Activated CD8-positive, alpha-beta memory T cell treated with anti-CD3 and anti-CD28 coated beads for 1 hour (primary cell): ENCODE data around the gene SUPT20HL1.
"Not testable (repeated sequence)": the region's sequence is repeated elsewhere in the genome, so short reads cannot be mapped to it uniquely, and the experiment has no call there.

ENCODE experiments used
- DNase-seq, 2 donors: peaks; one replicate each; pipeline ENCODE4 v3.0.0-alpha.2; 2020; ENCODE audit warnings: low read depth in 1 of 2; ENCODE audit errors: extremely low read depth in 1 of 2

The SUPT20HL1 gene

DNA sequence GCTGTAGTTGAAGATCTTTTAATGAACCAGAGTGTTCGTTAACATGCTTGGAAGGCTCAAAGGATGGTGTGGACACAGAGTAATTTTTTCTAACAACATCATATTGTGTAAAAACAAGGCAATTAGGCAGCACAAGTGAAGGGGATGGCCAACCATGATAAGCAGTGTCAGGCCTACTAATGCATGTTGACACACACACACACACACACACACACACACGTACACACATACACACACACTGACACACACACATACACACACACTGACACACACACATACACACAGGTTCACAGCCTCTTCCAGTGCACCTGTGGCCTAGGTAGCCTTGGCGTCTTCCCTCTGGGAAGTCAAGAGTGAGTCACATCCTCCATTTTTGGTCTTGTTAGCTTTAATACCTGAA lies at the start of gene SUPT20HL1:
SUPT20HL1 (plus strand) TSS at position 368 of the 400 bp plus-strand sequence. CDS start 2,122 bp downstream, outside the sequence.
- DNase-seq = no peak

DNA sequence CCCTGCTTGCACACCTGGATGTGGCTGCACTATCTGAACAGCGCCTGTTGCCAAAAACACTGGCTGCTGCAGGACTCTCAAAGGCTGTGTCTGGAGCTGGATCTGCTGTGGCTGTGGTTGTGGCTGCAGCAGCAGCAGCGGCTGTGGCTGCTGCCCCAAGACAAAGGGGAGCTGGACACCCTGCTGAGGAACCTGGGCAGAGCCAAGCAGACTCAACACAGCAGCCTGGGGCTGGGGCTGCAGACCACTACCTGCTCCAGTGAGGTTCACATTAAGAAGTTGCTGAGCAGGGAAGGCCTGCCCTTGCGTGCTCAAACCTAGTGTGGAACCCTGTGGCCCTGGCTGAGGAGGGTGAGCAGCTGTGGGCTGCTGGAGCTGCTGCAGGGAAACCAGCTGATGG lies 49.5 kb upstream of the SUPT20HL1 start:
- not testable (repeated sequence) for DNase-seq

DNA sequence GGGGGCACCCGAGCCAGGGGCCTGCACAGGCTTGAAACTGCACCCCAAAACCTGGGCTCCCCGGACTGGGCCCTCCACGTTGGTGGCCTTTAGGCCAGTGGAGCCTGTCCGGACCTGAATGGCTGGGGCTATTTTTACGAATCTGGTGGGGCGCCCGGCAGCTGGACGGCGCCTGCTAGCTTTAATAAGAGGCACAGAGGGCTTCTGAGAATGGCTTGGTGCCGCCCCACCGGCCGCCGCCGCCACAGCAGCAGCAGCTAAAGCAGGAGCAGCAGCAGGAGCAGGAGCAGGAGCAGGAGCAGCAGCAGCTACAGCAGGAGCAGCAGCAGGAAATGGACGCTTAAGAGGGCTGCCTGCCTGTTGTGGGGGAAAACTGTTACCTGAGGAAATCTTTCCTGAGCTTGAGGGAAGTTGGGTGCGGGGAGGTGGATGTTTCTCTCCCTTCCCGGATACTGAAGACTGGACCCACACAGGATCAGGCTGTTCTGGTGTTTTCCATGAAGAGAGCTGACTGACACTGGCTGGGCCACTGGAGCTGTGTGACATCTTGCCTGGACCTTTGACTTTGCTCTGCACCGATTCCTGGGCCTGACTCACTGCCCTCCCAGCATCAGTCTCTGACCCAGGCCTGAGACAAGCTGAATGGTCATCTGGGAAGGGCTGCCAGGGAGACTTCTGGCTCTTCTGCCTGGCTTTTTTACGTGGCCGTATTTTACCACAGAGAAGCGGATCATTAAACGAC lies 48.8 kb upstream of the SUPT20HL1 start:
- DNase-seq = not testable (repeated sequence)

DNA sequence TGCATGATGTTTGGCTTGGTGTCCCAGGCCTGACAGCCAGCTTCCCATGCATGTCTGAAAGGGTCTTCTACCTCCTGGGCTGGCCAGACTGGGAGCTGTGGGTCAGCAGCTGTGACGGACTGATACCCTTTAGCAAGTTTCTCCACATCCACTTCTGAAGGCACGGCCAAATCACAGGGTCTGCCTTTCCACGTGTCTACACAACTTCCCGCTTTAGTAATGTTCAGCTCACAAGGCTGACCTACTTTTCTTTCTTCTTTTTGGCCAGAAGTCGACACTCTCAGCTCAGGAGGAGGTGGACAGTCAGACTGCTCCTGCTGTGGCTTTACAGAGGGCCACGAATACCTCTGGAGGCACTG lies 48.2 kb upstream of the SUPT20HL1 start:
- not testable (repeated sequence) for DNase-seq

DNA sequence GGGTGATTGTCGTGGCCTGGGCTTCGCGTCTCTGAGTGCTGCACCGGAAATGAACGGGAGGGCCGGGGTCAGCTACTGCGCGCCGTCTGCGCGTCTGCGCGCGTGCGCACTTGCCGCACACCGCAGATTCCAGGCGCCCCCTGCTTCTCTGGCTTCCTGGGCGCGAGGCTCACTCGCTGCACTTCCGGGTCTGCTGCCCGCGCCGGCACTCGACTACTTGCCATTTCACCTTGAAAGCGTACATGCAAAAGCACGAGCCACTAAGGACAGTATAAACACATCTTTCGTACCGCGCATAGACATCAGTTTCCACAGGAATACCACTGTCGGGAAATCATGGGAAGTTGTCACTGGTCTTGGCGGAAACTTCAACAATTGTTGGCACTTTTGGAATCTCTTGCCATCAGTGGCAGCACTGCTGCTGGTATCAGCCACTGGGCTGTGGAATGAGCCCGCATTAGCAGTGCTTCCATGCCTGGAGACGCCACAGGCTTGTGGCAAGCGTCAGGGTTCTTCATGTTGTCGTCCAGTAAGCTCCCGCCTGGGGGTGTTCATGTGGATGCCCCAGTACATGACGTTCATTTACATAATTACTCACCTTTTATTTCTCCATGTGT lies 46.3 kb upstream of the SUPT20HL1 start, which contains the start of gene SUPT20HL2:
SUPT20HL2 (minus strand) TSS at position 51 of the 617 bp plus-strand sequence. CDS start 754 bp downstream, outside the sequence.
- DNase-seq = no peak

DNA sequence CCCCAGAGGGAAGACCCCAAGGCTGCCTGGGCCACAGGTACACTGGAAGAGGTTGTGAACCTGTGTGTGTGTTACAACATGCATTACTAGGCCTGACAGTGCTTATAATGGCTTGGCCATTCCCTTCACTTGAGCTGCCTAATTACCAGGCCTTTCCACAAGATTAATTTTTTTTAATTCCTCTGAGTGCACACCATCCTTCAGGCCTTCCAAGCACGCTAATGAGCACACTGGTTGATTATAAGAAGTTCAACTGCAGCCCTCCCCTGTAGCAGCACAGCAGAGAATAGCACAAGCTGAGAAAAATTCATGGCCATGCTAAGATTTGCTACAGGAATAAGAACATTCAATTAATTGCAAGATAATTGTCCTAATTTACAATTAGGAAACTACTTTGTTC lies 44.3 kb upstream of the SUPT20HL1 start:
- DNase-seq = no peak

DNA sequence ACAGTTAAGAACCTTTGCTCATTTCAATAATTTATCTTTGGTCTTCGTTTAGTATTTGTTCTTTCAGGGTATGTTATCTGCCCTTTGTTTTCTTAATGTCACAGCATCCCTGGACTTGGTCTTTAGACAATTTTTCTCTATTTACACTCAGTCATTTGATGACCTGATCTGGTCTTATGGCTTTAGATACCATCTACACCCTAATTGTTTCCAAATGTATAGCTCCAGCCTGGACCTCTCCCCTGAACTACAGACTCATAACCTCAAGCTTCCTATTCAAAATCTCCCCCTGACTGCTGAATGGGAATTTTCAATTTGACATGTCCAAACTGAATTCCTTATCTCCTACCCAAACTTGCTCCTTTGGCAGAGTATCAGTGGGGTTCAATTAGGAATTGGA lies 42.9 kb upstream of the SUPT20HL1 start:
- no peak for DNase-seq

DNA sequence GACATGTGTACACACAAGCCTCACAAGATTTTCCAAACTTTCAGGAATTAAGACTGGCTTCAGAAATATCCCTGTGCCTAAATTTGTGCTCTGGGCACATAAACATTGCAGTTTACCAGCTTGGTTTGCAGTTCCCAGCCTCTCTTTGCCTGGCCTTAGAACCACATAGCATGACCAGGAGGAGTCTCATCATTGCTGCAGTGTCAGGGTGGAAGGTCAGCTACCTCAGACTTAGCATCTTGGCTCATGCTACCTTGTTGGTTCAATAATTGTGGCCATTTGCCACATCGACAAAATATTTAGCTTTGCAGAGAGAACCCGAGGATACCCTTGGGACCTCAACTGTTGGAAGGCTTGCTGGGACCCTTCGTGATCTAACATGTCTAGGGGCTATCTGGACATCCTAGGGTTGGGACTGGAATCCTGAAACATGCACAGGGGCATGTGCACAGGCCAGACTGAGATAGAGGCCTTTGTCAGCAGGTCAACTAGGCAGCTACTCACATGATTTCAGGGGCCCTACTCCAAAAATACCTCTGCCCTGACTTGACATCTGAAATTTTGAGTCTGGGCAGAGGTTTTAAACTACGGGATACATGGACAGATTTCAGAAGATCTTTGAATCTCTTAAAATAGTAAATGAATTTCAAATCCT lies 38.6 kb upstream of the SUPT20HL1 start:
- no peak for DNase-seq

DNA sequence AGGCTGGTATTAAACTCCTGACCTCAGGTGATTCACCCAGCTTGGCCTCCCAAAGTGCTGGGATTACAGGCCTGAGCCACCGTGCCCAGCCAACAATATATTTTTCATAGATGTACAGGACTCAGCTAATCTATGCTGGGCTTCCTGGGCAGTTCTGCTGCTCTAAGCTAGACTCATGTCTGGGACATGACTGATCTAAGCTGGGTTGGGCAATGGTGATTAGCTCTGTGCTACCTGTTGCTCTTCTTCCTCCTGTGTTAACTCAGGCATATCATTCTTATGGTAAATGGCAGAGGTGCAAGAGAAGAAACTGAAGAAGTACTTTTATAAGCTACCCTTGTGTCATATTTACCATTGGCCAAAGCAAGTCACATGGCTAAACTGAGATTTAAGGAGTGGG lies 35.2 kb upstream of the SUPT20HL1 start:
- DNase-seq = no peak

DNA sequence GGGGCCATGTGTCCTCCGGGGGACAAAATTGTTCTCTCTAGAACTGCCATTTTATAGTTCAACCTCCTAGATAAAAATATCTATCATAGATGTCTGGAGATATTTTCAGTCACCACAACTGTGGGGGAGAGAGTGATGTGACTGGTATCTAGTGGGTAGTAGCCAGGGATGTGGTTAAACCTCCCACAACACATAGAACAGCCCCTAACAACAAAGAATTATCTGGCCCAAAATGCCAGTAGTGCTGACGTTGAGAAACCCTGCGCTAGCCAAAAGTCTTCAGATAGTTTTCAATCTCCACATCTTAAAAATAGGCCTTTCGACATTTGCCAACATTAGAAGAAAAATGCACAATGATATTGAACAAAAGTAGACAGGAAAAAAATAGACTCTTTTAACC lies 27.6 kb upstream of the SUPT20HL1 start:
- no peak for DNase-seq

DNA sequence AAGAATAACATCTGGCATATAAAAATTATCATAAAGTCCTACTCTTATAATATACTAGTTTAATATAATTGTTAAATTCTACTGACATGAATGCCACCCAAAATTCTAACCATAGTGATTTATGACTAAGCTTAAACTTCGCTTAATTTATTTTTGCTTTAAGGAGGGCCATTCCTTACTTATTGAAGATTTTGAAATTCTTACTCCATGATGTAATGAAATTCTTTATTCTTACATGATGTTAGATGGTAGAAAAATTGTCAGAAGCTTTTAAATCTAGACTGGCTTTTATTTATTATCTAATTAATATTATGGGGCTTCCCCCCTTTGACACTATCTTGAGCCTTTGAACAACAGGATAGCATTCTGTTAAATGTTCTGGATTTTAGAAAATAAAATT lies 27.1 kb upstream of the SUPT20HL1 start:
- no peak for DNase-seq

DNA sequence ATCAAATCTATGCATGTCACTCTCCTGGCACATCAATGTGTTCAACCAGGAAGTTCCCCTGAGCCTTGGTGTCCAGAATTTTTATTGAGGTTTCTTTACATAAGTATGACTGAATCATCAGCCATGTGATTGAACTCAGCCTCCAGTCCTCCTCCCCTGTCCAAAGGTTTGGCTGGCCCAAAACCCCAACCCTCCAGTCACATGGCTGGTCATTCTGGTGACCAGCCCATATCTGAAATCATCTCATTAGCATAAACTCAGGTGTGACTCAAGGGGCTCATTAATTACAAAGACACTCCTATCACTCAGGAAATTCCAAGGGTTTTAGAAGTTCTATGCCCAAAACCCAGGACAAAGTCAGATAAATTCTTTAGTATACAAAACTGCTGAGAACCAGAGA lies 26.0 kb upstream of the SUPT20HL1 start:
- DNase-seq = no peak

DNA sequence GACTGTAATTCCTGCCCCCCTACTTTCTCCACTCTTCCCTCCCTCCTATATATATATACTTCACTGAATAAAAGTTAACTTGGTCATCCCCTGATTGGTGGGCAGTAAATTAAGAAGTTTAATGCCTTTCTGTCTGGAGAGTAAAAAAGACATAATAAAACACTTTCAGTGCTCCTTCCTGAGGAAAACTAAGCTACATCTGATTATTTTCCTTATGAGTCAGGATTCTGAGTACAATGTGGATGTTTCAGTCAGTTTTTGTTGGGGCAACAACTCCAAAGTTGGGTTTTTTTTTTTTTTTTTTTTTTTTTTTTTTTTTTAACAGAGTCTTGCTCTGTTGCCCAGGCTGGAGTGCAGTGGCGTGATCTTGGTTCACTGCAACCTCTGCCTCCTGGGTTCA lies 24.6 kb upstream of the SUPT20HL1 start:
- DNase-seq = no peak

DNA sequence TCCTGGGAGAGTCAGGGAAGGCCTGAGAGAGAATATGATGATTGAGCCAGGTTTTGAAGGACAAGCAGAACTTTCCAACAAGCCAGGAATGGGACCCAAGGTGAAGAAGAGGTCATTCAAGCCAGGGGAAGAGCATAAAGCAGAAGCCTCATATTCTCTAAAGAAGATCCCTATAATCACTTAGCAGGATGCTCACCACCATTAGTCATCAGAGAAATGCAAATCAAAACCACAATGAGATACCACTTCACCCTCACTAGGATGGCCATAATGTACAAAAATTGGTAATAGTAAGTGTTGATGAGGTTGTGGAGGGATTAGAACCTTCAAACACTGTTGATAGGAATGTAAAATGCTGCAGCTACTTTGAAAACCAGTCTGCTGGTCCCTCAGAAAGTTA lies 20.5 kb upstream of the SUPT20HL1 start:
- no peak for DNase-seq

DNA sequence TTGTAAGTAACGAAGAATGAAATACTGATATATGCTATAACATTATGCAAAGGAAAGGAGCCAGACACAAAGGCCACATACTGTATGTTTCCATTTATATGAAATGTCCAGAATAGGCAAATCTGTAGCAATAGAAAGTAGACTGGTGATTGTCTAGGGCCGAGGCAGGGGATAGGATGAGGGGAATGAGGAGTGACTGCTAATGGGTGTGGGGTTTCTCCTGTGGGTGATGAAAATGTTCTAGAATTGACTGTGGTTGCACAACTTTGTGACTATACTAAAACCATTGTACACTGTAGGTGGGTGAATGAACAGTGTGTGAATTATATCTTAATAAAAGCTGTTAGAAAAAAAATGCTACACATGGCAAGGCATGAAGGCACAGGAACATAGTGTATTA lies 19.9 kb upstream of the SUPT20HL1 start:
- DNase-seq = no peak

DNA sequence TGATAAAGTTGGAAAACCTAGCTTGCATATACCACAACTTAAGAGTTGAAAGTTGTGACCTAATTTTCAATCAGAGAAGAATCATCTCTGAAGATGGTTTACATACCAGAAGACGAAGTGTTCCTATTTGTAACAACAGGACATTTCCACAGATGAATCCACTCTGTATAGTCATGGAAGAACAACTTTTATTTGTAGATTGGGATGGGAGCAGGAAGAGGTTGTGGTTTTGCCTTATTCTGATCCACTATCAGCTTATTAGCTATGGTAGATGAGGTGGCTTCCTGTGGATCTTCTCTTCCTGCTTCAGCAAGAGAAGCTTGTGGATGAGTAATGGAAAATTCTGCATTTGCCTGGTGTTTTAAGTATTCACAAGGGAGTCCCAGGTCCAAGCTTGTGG lies 18.6 kb upstream of the SUPT20HL1 start:
- no peak for DNase-seq

DNA sequence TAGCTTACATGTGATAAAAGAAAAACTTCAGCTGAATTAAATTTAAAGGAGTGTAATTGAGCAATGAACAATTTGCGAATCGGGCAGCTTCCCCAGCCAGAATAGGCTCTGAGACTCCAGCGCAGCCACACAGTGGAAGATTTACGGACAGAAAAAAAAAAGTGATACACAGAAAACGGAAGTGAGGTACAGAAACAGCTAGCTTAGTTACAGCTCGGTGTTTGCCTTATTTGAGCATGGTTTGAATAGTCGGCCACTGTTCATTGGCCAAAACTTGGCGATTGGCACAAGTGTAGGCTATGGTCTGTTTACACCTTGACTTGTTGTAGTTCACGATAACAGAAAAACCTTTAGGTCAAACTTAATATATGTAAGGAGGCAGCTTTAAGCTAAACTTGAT lies 16.7 kb upstream of the SUPT20HL1 start:
- no peak for DNase-seq

DNA sequence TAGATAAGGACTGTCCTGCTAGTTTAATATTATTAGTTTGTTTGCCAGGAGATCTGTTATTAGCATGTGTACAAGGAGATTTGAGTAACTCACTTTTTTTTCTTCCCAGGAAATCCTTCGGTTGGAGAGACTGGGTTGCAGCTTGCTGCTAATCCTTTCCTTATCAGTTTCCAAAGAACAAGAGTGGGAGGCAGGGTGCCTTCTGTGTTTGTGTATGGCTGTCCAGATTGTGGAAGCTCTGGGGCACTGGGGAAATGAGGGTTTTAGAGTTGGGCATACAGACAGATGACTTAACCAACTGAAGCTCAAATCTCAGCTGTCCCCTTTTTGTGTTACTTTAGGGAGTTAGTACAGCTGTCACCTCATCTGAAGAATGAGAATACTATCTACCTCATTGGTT lies 12.6 kb upstream of the SUPT20HL1 start:
- no peak for DNase-seq

DNA sequence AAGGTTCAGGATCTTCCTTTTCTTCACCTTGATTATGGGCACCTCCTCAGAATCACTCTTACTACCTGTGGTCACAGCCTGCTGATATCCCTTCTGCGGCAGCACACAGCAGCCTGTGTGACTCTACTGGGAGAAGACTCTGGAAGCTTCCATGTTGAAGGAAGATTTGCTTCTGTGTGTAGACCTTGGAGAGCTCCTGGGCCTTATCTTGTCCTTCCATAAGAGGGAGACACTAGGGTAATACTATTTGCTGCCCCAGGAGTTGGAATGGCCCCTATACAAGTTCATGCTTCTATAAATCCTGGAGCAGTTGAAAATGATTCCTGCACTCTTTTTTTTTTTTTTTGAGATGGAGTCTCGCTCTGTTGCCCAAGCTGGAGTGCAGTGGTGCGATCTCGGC lies 10.2 kb upstream of the SUPT20HL1 start:
- no peak for DNase-seq

DNA sequence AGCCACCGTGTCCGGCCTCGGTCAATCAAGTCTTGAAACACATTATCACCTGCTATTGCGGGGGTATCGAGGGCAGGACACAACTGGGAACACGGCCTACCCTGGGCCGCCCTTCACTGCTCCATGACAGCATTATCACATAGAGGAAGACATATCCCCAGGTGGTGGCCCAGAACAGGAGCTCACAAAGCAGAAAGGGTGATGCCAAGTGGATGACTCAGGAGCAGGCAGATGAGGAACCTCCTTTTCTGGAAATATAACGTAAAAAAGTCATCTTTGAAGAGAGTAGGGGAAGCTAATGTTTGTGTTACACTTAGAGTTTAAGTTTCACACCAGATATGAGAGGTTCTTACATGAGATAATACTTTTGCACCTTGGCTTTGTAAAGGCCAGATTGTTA lies 5.3 kb upstream of the SUPT20HL1 start:
- no peak for DNase-seq

DNA sequence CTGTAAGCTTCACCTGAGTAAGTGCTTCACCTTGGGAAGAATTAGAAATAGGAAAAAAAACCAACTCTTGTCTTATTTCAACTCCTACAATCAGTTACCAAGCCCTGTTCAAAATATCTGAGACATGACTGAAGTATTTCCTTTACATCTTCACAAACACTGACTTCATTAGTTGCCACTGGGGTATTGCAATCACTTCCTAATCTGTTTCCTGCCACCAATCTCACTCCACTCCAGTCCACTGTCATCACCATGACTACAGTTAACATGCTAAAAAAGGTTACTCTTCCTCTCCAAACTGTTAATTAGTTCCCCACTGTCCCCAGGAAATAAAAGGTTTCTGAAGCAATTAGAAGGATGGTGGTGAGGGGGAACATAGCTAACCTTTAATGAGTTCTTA lies 3.3 kb upstream of the SUPT20HL1 start:
- DNase-seq = no peak

DNA sequence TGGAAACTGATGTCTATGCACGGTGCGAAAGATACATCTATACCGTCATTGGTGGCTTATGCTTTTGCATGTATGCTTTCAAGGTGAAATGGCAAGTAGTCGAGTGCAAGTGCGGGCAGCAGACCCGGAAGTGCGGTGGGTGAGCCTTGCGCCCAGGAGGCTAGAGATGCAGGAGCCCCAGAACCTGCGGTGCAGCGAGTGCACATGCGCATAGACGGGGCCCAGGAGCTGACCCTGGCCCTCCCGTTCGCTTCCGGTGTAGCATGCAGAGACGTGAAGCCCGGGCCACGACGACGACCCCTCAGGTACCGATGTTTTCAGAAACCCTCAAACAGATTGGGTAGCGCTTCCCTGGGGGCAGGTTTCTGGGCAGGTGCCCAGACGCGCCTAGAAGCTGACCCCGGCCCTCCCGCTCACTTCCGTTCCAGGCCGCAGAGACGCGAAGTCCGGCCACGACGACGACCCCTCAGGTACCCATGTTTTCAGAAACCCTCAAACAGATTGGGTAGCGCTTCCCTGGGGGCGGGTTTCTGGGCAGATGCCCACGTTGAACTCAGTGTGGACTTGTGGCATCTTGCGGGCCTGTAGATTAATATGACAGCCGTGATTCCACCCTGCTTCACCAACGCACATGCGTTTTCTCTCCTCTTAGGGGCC lies 1.8 kb downstream of the SUPT20HL1 start:
- not testable (repeated sequence) for DNase-seq
